HG02885 (cell line): ENCODE data around the gene KIAA0825.
"Not testable (repeated sequence)": the region's sequence is repeated elsewhere in the genome, so short reads cannot be mapped to it uniquely, and the experiment has no call there.

Experiments
- ATAC-seq: cut with Tn5 transposase; IDR thresholded peaks from one replicate; pipeline ENCODE4 v1.9.1; 2021; ENCODE audit warnings: mild to moderate bottlenecking; ENCODE audit not compliant: unreplicated experiment, poor library complexity

Gene KIAA0825

GRCh38 chr5:94199566-94199965, 418.8 kb downstream of the KIAA0825 start:
- ATAC-seq, result no peak

GRCh38 chr5:94197970-94198369, 420.4 kb downstream of the KIAA0825 start:
- ATAC-seq, result no peak

- ATAC-seq, result no peak
Observed at GRCh38 chr5:94196953-94197352, 421.5 kb downstream of the KIAA0825 start.

GRCh38 chr5:94192658-94193391, 425.6 kb downstream of the KIAA0825 start:
- no peak for ATAC-seq

- no peak for ATAC-seq
Observed at GRCh38 chr5:94191604-94192003, 426.8 kb downstream of the KIAA0825 start.

- ATAC-seq, result no peak
Observed at GRCh38 chr5:94188725-94189124, 429.7 kb downstream of the KIAA0825 start.

GRCh38 chr5:94184870-94185269, 433.5 kb downstream of the KIAA0825 start:
- no peak for ATAC-seq

- ATAC-seq, result peak; percentile 83
Observed at GRCh38 chr5:94181895-94182294, 436.5 kb downstream of the KIAA0825 start.

- ATAC-seq, result no peak
Observed at GRCh38 chr5:94180761-94181160, 437.6 kb downstream of the KIAA0825 start.

- ATAC-seq, result no peak
Observed at GRCh38 chr5:94175912-94176311, 442.5 kb downstream of the KIAA0825 start.

- ATAC-seq, result no peak
Observed at GRCh38 chr5:94174748-94175411, 443.5 kb downstream of the KIAA0825 start.

GRCh38 chr5:94173100-94173499, 445.3 kb downstream of the KIAA0825 start:
- ATAC-seq, result no peak

- ATAC-seq, result not testable (repeated sequence)
Observed at GRCh38 chr5:94171070-94171469, 447.3 kb downstream of the KIAA0825 start.

- ATAC-seq, result peak; percentile 64
Observed at GRCh38 chr5:94170158-94170557, 448.2 kb downstream of the KIAA0825 start.

GRCh38 chr5:94168151-94168550, 450.3 kb downstream of the KIAA0825 start:
- no peak for ATAC-seq

- ATAC-seq, result no peak
Observed at GRCh38 chr5:94161801-94162200, 456.6 kb downstream of the KIAA0825 start.

- ATAC-seq, result no peak
Observed at GRCh38 chr5:94159144-94159543, 459.3 kb downstream of the KIAA0825 start.

- no peak for ATAC-seq
Observed at GRCh38 chr5:94157704-94158539, 460.5 kb downstream of the KIAA0825 start.

GRCh38 chr5:94154672-94155071, 463.7 kb downstream of the KIAA0825 start:
- ATAC-seq, result no peak

- ATAC-seq, result no peak
Observed at GRCh38 chr5:94153736-94154450, 464.5 kb downstream of the KIAA0825 start.
